ENCODE data around the gene MAGEA11. TPM values are rescaled to one million over a fixed set of nuclear protein-coding genes. Genes with fewer than 3 reads are reported as not detected.
"Not testable (repeated sequence)": the region's sequence is repeated elsewhere in the genome, so short reads cannot be mapped to it uniquely, and the experiment has no call there.

MAGEA11 gene, protein sequence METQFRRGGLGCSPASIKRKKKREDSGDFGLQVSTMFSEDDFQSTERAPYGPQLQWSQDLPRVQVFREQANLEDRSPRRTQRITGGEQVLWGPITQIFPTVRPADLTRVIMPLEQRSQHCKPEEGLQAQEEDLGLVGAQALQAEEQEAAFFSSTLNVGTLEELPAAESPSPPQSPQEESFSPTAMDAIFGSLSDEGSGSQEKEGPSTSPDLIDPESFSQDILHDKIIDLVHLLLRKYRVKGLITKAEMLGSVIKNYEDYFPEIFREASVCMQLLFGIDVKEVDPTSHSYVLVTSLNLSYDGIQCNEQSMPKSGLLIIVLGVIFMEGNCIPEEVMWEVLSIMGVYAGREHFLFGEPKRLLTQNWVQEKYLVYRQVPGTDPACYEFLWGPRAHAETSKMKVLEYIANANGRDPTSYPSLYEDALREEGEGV
- not detected for total RNA-seq

- Histone ChIP-seq H3K27me3 (peaks cover 0 to 4% of the 10 kb centered on the region in 2 donors), H3K27ac (no peak within 1 kb of the TSS), H3K36me3 (no peaks in the 10 kb centered on the region), H3K4me1 (no peaks in the 10 kb centered on the region), H3K9me3 (no peaks in the 10 kb centered on the region), H3K4me3 (no peak within 1 kb of the TSS)
- intact Hi-C loops (cut with DNase I; ENCODE audit: low total_unique reads): no loop called here
- TF ChIP-seq, protein P1, sequence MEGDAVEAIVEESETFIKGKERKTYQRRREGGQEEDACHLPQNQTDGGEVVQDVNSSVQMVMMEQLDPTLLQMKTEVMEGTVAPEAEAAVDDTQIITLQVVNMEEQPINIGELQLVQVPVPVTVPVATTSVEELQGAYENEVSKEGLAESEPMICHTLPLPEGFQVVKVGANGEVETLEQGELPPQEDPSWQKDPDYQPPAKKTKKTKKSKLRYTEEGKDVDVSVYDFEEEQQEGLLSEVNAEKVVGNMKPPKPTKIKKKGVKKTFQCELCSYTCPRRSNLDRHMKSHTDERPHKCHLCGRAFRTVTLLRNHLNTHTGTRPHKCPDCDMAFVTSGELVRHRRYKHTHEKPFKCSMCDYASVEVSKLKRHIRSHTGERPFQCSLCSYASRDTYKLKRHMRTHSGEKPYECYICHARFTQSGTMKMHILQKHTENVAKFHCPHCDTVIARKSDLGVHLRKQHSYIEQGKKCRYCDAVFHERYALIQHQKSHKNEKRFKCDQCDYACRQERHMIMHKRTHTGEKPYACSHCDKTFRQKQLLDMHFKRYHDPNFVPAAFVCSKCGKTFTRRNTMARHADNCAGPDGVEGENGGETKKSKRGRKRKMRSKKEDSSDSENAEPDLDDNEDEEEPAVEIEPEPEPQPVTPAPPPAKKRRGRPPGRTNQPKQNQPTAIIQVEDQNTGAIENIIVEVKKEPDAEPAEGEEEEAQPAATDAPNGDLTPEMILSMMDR (IDR thresholded peaks at IDR 0.05): no peak
- TF ChIP-seq POLR2A (IDR thresholded peaks at IDR 0.05) (no peak), POLR2AphosphoS5 (IDR thresholded peaks at IDR 0.05) (no peak)
- no peak for DNase-seq (ENCODE audit: low spot score in 2 of 2)
Observed at GRCh38 chrX:149711545-149712236, at the start of gene MAGEA11. Gene MAGEA11 (plus strand): TSS chrX:149712060. CDS start chrX:149713160, 1,100 bp downstream.

GRCh38 chrX:149675088-149675487, 36.8 kb upstream of the MAGEA11 start:
- H3K4me3 ChIP-seq; intact Hi-C loops (cut with DNase I; ENCODE audit: low total_unique reads); H3K27me3 ChIP-seq; H3K9me3 ChIP-seq; DNase-seq (ENCODE audit: low spot score in 2 of 2); H3K27ac ChIP-seq; H3K4me1 ChIP-seq; H3K36me3 ChIP-seq: not testable (repeated sequence)

- H3K27me3 ChIP-seq; DNase-seq (ENCODE audit: low spot score in 2 of 2); intact Hi-C loops (cut with DNase I; ENCODE audit: low total_unique reads); H3K4me3 ChIP-seq; H3K4me1 ChIP-seq; H3K27ac ChIP-seq; H3K9me3 ChIP-seq; H3K36me3 ChIP-seq: not testable (repeated sequence)
Observed at GRCh38 chrX:149675554-149675953, 36.3 kb upstream of the MAGEA11 start.

DNA sequence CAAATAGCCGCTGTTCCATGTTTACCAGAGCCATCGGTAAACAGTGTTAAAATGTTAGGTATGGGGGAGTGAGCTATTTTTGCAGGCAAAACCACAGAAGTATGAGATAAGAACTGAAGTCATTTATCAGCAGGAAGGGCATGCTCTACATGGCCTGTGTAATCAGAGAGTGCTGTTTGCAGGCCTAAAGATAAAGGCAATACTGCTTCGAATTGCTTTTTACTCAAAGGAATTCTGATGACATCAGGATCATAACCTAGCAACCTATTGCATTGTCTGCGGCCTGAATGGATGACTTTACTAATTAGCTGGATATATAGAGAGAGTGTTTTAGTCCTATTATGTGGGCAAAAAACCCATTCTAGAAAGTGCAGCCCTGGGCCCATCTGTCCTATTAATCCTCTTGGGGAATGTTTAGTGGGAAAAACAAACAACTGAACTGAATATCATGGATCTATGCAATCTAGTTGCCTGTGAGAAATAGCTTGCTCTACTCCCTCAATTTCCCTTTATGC, 32.6 kb upstream of the MAGEA11 start:
- H3K9me3 ChIP-seq; H3K36me3 ChIP-seq; DNase-seq (ENCODE audit: low spot score in 2 of 2); H3K27me3 ChIP-seq; H3K27ac ChIP-seq; H3K4me3 ChIP-seq; H3K4me1 ChIP-seq; intact Hi-C loops (cut with DNase I; ENCODE audit: low total_unique reads): not testable (repeated sequence)

DNA sequence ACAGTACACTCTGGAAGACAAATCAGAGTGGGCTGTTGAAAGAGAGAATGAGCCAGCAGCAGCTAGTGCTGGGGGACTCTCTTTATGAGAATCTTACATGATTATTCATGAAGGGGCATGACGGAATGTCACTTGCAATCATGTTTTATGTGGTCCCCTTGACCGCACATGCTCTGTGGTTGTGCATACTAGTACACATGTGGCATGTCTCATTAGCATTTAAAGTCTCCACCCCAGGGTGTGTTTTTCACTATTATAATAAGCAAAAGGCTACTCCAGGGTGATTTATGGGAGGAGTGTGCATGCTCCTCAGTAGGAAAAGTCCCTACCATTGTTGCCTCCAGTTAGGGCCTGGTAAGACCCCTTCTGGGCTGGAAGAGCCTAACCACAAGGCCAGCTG, 30.7 kb upstream of the MAGEA11 start:
- Histone ChIP-seq H3K27me3 (peaks cover 0 to 8% of the 10 kb centered on the region in 2 donors), H3K9me3 (no peaks in the 10 kb centered on the region), H3K4me3 (no peak overlapping the region), H3K27ac (no peak overlapping the region), H3K4me1 (no peaks in the 10 kb centered on the region), H3K36me3 (no peaks in the 10 kb centered on the region)
- DNase-seq (ENCODE audit: low spot score in 2 of 2): no peak
- no peak for TF ChIP-seq POLR2A (IDR thresholded peaks at IDR 0.05)
- no peak for TF ChIP-seq POLR2AphosphoS5 (IDR thresholded peaks at IDR 0.05)
- TF ChIP-seq, protein P1 (IDR thresholded peaks at IDR 0.05): no peak
- intact Hi-C loops (cut with DNase I; ENCODE audit: low total_unique reads): no loop called here

DNA sequence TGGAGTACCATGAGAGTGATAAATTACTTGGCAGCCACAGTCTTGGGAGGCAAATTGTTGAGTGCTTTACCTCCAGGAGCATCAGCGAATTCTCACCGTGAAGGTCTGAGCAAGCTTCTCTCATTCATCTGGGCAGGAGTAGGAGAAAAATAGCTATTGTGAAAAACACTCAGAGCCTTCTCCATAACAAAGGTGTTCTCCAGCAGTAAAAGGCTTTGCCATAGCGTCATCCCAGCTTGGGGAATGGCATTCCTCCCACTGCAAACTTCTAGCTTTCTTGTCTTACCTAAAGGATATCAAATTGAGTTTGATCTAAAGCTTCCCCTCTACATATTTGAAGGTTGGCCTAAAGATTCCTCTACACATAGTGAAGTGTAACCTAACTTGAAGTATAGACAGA, 29.8 kb upstream of the MAGEA11 start:
- Histone ChIP-seq H3K4me3 (no peak overlapping the region), H3K27ac (no peak overlapping the region), H3K4me1 (no peaks in the 10 kb centered on the region), H3K27me3 (peaks cover 0 to 8% of the 10 kb centered on the region in 2 donors), H3K36me3 (no peaks in the 10 kb centered on the region), H3K9me3 (no peaks in the 10 kb centered on the region)
- intact Hi-C loops (cut with DNase I; ENCODE audit: low total_unique reads): no loop called here
- TF ChIP-seq POLR2AphosphoS5 (IDR thresholded peaks at IDR 0.05) (no peak), POLR2A (IDR thresholded peaks at IDR 0.05) (no peak)
- TF ChIP-seq, protein P1 (IDR thresholded peaks at IDR 0.05): no peak
- DNase-seq (ENCODE audit: low spot score in 2 of 2): no peak
